Posterior cingulate gyrus (tissue), 11 donors: ENCODE results near the gene EXOSC1.
"Not testable (repeated sequence)": the region's sequence is repeated elsewhere in the genome, so short reads cannot be mapped to it uniquely, and the experiment has no call there.

Experiments used
- DNase-seq, 10 donors: peaks; one replicate each; pipeline versions ENCODE4 v3.0.0 to v3.0.0-alpha.2; 2020 to 2021; ENCODE audit warnings: mixed read lengths in 3 of 10
- intact Hi-C: fragments of 100-400 bp; cut with DNase I; formaldehyde crosslinking; loops from one replicate; pipeline ENCODE4 v1.15.1; 2023

Gene EXOSC1

GRCh38 chr10:97416565-97416964, 29.2 kb downstream of the EXOSC1 start:
- intact Hi-C loops: no loop called here
- no peak for DNase-seq

- DNase-seq: no peak
These were observed 32.9 kb downstream of the EXOSC1 start for GRCh38 chr10:97412891-97413304.

GRCh38 chr10:97411406-97411805, 34.4 kb downstream of the EXOSC1 start:
- no peak for DNase-seq
- intact Hi-C loops: no loop called here

More at GRCh38 chr10:97412891-97413304, 32.9 kb downstream of the EXOSC1 start:
- intact Hi-C loops: no loop called here

- DNase-seq: no peak
- intact Hi-C loops: no loop called here
These were observed 37.3 kb downstream of the EXOSC1 start for GRCh38 chr10:97408496-97408992.

- DNase-seq: no peak
- intact Hi-C loops: no loop called here
These were observed 37.9 kb downstream of the EXOSC1 start for GRCh38 chr10:97407952-97408248.

- intact Hi-C loops: no loop called here
- peak in 4 of 10 donors; percentile 27 to 54 (median 50) for DNase-seq
These were observed 38.4 kb downstream of the EXOSC1 start for GRCh38 chr10:97407211-97407951.

GRCh38 chr10:97406483-97406882, 39.3 kb downstream of the EXOSC1 start:
- intact Hi-C loops, DNase-seq: not testable (repeated sequence)

GRCh38 chr10:97406064-97406463, 39.7 kb downstream of the EXOSC1 start:
- intact Hi-C loops: no loop called here
- DNase-seq: no peak

GRCh38 chr10:97404044-97404443, 41.8 kb downstream of the EXOSC1 start:
- no peak for DNase-seq
- intact Hi-C loops: no loop called here

GRCh38 chr10:97401455-97401919, 44.3 kb downstream of the EXOSC1 start:
- peak in 1 of 10 donors; percentile 70 for DNase-seq
- intact Hi-C loops: no loop called here

GRCh38 chr10:97400665-97401454, 44.9 kb downstream of the EXOSC1 start, which contains the start of gene RRP12:
Gene RRP12 (minus strand): TSS chr10:97401340. CDS start chr10:97401231, 109 bp downstream.
- intact Hi-C loops: no loop called here
- peak; percentile 51 to 96 (median 82) for DNase-seq

GRCh38 chr10:97399843-97400545, 45.8 kb downstream of the EXOSC1 start:
- DNase-seq: peak in 2 of 10 donors; percentile 82 to 88
- intact Hi-C loops: no loop called here

- DNase-seq: no peak
- intact Hi-C loops: no loop called here
These were observed 49.8 kb downstream of the EXOSC1 start for GRCh38 chr10:97396056-97396455.

- peak in 1 of 10 donors; percentile 23 for DNase-seq
- intact Hi-C loops: no loop called here
These were observed 52.7 kb downstream of the EXOSC1 start for GRCh38 chr10:97393034-97393573.

GRCh38 chr10:97390091-97390490, 55.7 kb downstream of the EXOSC1 start:
- intact Hi-C loops: no loop called here
- DNase-seq: peak in 1 of 10 donors; percentile 34

GRCh38 chr10:97388152-97388551, 57.7 kb downstream of the EXOSC1 start:
- intact Hi-C loops: no loop called here
- peak in 1 of 10 donors; percentile 11 for DNase-seq
